GM06990 (cell line): Measurements from ENCODE around the gene CARD14.

Experiments used
- DNase-seq: peaks from one replicate; pipeline ENCODE4 v3.0.0-alpha.2; 2011; ENCODE audit not compliant: insufficient read length; ENCODE audit errors: extremely low read depth
- H3K27me3 ChIP-seq: replicated peaks from 2 replicates; pipeline ENCODE4 v1.6.0; 2011; ENCODE audit warnings: low read length; ENCODE audit not compliant: control insufficient read depth, insufficient read depth
- H3K36me3 ChIP-seq: 2 replicates; pipeline ENCODE4 v1.5.1; 2011; ENCODE audit warnings: low read length; ENCODE audit not compliant: control insufficient read depth, insufficient read depth
- H3K4me3 ChIP-seq: replicated peaks from 2 replicates; pipeline ENCODE4 v1.5.1; 2011; ENCODE audit warnings: low read depth, mild to moderate bottlenecking, control low read depth, low read length
- CTCF ChIP-seq: IDR thresholded peaks from 2 replicates; pipeline ENCODE4 v1.5.1; 2011; ENCODE audit warnings: low read length, control low read depth, mild to moderate bottlenecking, inconsistent platforms; ENCODE audit not compliant: insufficient read depth, poor library complexity, severe bottlenecking

The CARD14 gene

GRCh38 chr17:80222376-80223141, 52.7 kb downstream of the CARD14 start:
- H3K27me3 ChIP-seq, result no peaks in the 10 kb centered on the region
- DNase-seq, result no peak
- no peak overlapping the region for H3K4me3 ChIP-seq
- no peak for TF ChIP-seq CTCF
- peaks cover 3% of the 10 kb centered on the region for H3K36me3 ChIP-seq

GRCh38 chr17:80223142-80223815, 53.4 kb downstream of the CARD14 start:
- TF ChIP-seq CTCF, result no peak

GRCh38 chr17:80223838-80224497, 54.1 kb downstream of the CARD14 start:
- no peak for DNase-seq
- Histone ChIP-seq H3K4me3 (no peak overlapping the region), H3K27me3 (no peaks in the 10 kb centered on the region; the same call in 1 of the 2 replicates), H3K36me3 (no peaks in the 10 kb centered on the region)
- no peak for TF ChIP-seq CTCF

More at GRCh38 chr17:80223142-80223815, 53.4 kb downstream of the CARD14 start:
- Histone ChIP-seq H3K4me3 (no peak overlapping the region), H3K36me3 (peaks cover 2% of the 10 kb centered on the region), H3K27me3 (no peaks in the 10 kb centered on the region)
- DNase-seq, result no peak

GRCh38 chr17:80224683-80225082, 54.9 kb downstream of the CARD14 start:
- DNase-seq, result no peak
- TF ChIP-seq CTCF, result no peak
- no peaks in the 10 kb centered on the region for H3K36me3 ChIP-seq
- no peak overlapping the region for H3K4me3 ChIP-seq
- no peaks in the 10 kb centered on the region; the same call in 1 of the 2 replicates for H3K27me3 ChIP-seq

- Histone ChIP-seq H3K36me3 (no peaks in the 10 kb centered on the region), H3K27me3 (no peaks in the 10 kb centered on the region; the same call in 1 of the 2 replicates), H3K4me3 (no peak overlapping the region)
- no peak for DNase-seq
- no peak for TF ChIP-seq CTCF
Measured at GRCh38 chr17:80225230-80225629, 55.4 kb downstream of the CARD14 start.
